OCI-LY7 (cell line): ENCODE data around the gene SLC38A3. TPM values are rescaled to one million over a fixed set of nuclear protein-coding genes. Genes with fewer than 3 reads are reported as not detected.

Experiments used
- BruUV-seq: library from RNA; stranded (reverse); fragments of 400-500 nt; replicated peaks from 2 replicates; lab custom pipeline; 2021; lab: Mats Ljungman, UMichigan
- CTCF ChIA-PET: fragments of 300-600 bp; sonication (Branson Sonifier 250); formaldehyde crosslinking; loops from one replicate; lab custom pipeline; 2022; ENCODE audit warnings: antibody characterized with exemption; ENCODE audit not compliant: unreplicated experiment; lab: Charles Lee
- POLR2A ChIA-PET: fragments of 300-600 bp; sonication (Branson Sonifier 250); formaldehyde crosslinking; loops from one replicate; lab custom pipeline; 2022; ENCODE audit warnings: antibody characterized with exemption; lab: Charles Lee
- DNase-seq: peaks from one replicate; pipeline ENCODE4 v3.0.0-alpha.2; 2015; ENCODE audit warnings: low spot score
- H2AFZ ChIP-seq: fragments of 200-600 bp; sonication (generic), shearing (Covaris generic); 2 replicates; pipeline ENCODE4 v1.6.1; 2014; ENCODE audit warnings: mild to moderate bottlenecking, antibody characterized with exemption, low read length, moderate library complexity
- H3K27ac ChIP-seq: fragments of 200-600 bp; sonication (generic); 2 replicates; pipeline ENCODE4 v1.5.1; 2014; ENCODE audit warnings: mixed run types, low read depth, mild to moderate bottlenecking, moderate library complexity, low read length, inconsistent platforms; ENCODE audit not compliant: poor library complexity, severe bottlenecking
- H3K36me3 ChIP-seq: fragments of 200-600 bp; sonication (generic); 2 replicates; pipeline ENCODE4 v1.6.1; 2014; ENCODE audit warnings: mild to moderate bottlenecking, antibody characterized with exemption, low read length, moderate library complexity, mixed read lengths; ENCODE audit not compliant: insufficient read depth
- H3K4me1 ChIP-seq: fragments of 200-600 bp; sonication (generic); 2 replicates; pipeline ENCODE4 v1.5.1; 2014; ENCODE audit warnings: mild to moderate bottlenecking, low read length; ENCODE audit not compliant: insufficient read depth, poor library complexity, severe bottlenecking
- H3K4me2 ChIP-seq: fragments of 200-600 bp; sonication (generic); 2 replicates; pipeline ENCODE4 v1.6.1; 2014; ENCODE audit warnings: mild to moderate bottlenecking, low read length
- H3K4me3 ChIP-seq: fragments of 200-600 bp; sonication (generic); 2 replicates; pipeline ENCODE4 v1.5.1; 2014; ENCODE audit warnings: mild to moderate bottlenecking, low read depth, low read length; ENCODE audit not compliant: poor library complexity, severe bottlenecking
- H3K79me2 ChIP-seq: fragments of 200-600 bp; sonication (generic); 2 replicates; pipeline ENCODE4 v1.6.1; 2016; ENCODE audit warnings: low read depth, mild to moderate bottlenecking, low read length, moderate library complexity, mixed read lengths; ENCODE audit not compliant: insufficient read depth
- H3K9me2 ChIP-seq: fragments of 200-600 bp; sonication (generic); 2 replicates; pipeline ENCODE4 v1.6.1; 2016; ENCODE audit warnings: mild to moderate bottlenecking, low read length, mixed read lengths; ENCODE audit not compliant: insufficient read depth
- H3K9me3 ChIP-seq: fragments of 200-600 bp; sonication (generic); 2 replicates; pipeline ENCODE4 v1.6.1; 2014; ENCODE audit warnings: mild to moderate bottlenecking, mixed run types, low read length, mixed read lengths
- H4K20me1 ChIP-seq: fragments of 200-600 bp; sonication (generic); 2 replicates; pipeline ENCODE4 v1.6.1; 2014; ENCODE audit warnings: mild to moderate bottlenecking, antibody characterized with exemption, low read length, moderate library complexity, mixed read lengths; ENCODE audit not compliant: insufficient read depth
- EZH2phosphoT487 ChIP-seq: fragments of 200-600 bp; sonication (generic); IDR thresholded peaks from 2 replicates; pipeline ENCODE4 v1.6.1; 2018; ENCODE audit warnings: low read depth, borderline replicate concordance, mild to moderate bottlenecking, mixed run types, antibody characterized with exemption, low read length, moderate library complexity, mixed read lengths
- intact Hi-C: fragments of 100-400 bp; cut with micrococcal nuclease; formaldehyde crosslinking; loops from one replicate; pipeline ENCODE4 v1.10.0; 2022; ENCODE audit not compliant: unreplicated experiment
- total RNA-seq, 2 experiments: library from RNA; depleted of rRNA in 1 of 2; stranded (reverse); fragments of >200 nt in 1 of 2; shearing (Covaris generic) in 1 of 2; gene quantifications; 2 replicates each; pipeline ENCODE4 v1.2.3, GENCODE V29; 2014 to 2022
- TF ChIP-seq, protein P1 (sequence below): fragments of 200-600 bp; sonication (generic); conservative IDR thresholded peaks from 2 replicates; pipeline ENCODE4 v1.5.1; 2014; ENCODE audit warnings: mild to moderate bottlenecking, antibody characterized with exemption, low read length, moderate library complexity, mixed read lengths

The SLC38A3 gene
- total RNA-seq, 2 experiments from 2014 or later = not detected

DNA sequence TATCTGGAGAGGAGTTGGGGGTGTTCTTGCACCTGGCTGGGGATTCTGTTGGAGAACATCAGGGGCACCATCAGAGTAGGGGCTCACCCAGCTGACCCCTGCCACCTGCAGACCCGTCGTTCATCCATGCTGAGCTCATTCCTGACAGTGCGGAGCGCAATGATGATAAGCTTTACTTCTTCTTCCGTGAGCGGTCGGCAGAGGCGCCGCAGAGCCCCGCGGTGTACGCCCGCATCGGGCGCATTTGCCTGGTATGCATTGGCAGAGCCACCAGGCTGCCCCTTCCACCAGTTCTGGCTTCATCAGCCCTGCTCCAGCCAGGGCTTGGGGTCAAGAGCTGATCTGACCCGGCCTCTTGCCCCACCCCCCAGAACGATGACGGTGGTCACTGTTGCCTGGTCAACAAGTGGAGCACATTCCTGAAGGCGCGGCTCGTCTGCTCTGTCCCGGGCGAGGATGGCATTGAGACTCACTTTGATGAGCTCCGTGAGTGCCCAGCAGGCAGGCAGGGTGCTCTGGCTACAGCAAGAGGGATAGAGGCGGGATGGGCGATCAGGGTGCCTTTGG, 22.5 kb upstream of the SLC38A3 start:
- CTCF ChIA-PET = no interaction called here
- Histone ChIP-seq H3K4me3 (no peak overlapping the region), H3K9me2 (no peaks in the 10 kb centered on the region), H3K4me1 (no peaks in the 10 kb centered on the region), H4K20me1 (no peaks in the 10 kb centered on the region; the same call in 1 of the 2 replicates), H3K79me2 (no peaks in the 10 kb centered on the region), H3K27ac (no peak overlapping the region), H3K4me2 (no peak overlapping the region), H3K36me3 (no peaks in the 10 kb centered on the region), H3K9me3 (no peaks in the 10 kb centered on the region), H2AFZ (no peak overlapping the region)
- intact Hi-C loops = no loop called here
- POLR2A ChIA-PET = no interaction called here
- TF ChIP-seq EZH2phosphoT487 = no peak
- TF ChIP-seq, protein P1, sequence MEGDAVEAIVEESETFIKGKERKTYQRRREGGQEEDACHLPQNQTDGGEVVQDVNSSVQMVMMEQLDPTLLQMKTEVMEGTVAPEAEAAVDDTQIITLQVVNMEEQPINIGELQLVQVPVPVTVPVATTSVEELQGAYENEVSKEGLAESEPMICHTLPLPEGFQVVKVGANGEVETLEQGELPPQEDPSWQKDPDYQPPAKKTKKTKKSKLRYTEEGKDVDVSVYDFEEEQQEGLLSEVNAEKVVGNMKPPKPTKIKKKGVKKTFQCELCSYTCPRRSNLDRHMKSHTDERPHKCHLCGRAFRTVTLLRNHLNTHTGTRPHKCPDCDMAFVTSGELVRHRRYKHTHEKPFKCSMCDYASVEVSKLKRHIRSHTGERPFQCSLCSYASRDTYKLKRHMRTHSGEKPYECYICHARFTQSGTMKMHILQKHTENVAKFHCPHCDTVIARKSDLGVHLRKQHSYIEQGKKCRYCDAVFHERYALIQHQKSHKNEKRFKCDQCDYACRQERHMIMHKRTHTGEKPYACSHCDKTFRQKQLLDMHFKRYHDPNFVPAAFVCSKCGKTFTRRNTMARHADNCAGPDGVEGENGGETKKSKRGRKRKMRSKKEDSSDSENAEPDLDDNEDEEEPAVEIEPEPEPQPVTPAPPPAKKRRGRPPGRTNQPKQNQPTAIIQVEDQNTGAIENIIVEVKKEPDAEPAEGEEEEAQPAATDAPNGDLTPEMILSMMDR = no peak
- no TSS peak for BruUV-seq
- DNase-seq = no peak

DNA sequence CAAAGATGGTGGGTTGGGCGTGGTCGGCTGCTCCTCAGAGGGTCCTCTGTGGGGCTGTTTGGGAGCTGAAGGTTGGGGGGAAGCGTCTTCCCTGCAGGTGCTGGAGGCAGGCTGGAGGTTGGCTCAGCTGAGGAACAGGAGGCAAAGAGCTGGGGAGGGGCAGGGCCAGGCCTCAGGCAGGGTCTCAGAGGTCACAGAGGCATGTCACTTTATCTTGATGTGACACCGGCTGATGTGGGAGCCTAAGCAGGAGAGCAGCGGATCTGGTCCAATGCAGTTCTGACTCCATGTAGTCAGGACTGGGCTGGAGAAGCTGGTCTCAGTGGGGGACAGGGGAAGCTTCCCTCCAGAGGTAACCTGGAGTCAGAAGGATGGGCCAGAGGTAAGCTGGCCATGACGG, 21.3 kb upstream of the SLC38A3 start:
- no peaks in the 10 kb centered on the region for H3K9me3 ChIP-seq
- no peak overlapping the region for H3K27ac ChIP-seq
- H3K4me3 ChIP-seq = no peak overlapping the region
- no peaks in the 10 kb centered on the region for H3K79me2 ChIP-seq
- no peaks in the 10 kb centered on the region for H3K36me3 ChIP-seq
- no peak for TF ChIP-seq EZH2phosphoT487
- TF ChIP-seq, protein P1 = no peak
- intact Hi-C loops = no loop called here
- ChIA-PET CTCF (no interaction called here), POLR2A (no interaction called here)
- DNase-seq = no peak
- H3K4me1 ChIP-seq = no peaks in the 10 kb centered on the region
- H4K20me1 ChIP-seq = no peaks in the 10 kb centered on the region; the same call in 1 of the 2 replicates
- no peaks in the 10 kb centered on the region for H3K9me2 ChIP-seq
- no peak overlapping the region for H2AFZ ChIP-seq
- no peak overlapping the region for H3K4me2 ChIP-seq
- no TSS peak for BruUV-seq

DNA sequence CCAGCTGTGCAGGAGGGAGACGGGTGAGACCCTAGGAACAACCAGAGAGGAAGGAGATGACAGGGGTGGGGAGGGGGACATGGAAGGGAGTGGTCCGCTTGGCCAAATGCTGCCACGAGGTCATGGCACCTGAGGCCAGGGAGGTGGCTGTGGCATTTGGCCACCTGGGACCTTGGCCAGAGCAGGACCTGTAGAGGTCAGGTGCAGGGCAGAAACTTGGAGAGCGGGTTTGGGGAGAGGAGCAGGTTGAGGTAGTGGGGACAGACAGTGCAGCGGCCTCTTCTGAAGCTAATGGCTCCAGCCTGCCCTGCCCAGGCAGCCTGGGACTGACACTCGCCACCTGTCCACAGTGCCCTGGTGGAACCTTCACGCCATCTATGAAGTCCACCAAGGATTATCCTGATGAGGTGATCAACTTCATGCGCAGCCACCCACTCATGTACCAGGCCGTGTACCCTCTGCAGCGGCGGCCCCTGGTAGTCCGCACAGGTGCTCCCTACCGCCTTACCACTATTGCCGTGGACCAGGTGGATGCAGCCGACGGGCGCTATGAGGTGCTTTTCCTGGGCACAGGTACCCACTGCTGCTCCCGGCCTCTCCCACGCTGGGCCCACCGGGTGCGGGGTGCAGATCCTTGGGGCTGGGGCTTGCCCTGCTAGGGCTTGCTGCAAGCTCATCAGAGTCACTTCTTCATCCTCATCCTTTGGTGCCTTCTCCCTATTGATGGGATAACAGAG, 20.7 kb upstream of the SLC38A3 start:
- Histone ChIP-seq H3K4me2 (no peak overlapping the region), H3K9me3 (no peaks in the 10 kb centered on the region), H3K9me2 (no peaks in the 10 kb centered on the region), H4K20me1 (no peaks in the 10 kb centered on the region; the same call in 1 of the 2 replicates), H3K4me1 (no peaks in the 10 kb centered on the region), H3K79me2 (no peaks in the 10 kb centered on the region), H3K27ac (no peak overlapping the region), H3K36me3 (no peaks in the 10 kb centered on the region), H2AFZ (no peak overlapping the region), H3K4me3 (no peak overlapping the region)
- POLR2A ChIA-PET = no interaction called here
- CTCF ChIA-PET = no interaction called here
- intact Hi-C loops = no loop called here
- BruUV-seq = no TSS peak
- no peak for DNase-seq
- TF ChIP-seq EZH2phosphoT487 = no peak
- TF ChIP-seq, protein P1 = no peak
